GM21529 (cell line): ENCODE measurements around the gene TERB1.

Experiments used
- ATAC-seq: cut with Tn5 transposase; IDR thresholded peaks from one replicate; pipeline ENCODE4 v1.9.1; 2021; ENCODE audit not compliant: unreplicated experiment

The TERB1 gene

GRCh38 chr16:66751053-66751302 lies 50.4 kb downstream of the TERB1 start:
- ATAC-seq: no peak

DNA sequence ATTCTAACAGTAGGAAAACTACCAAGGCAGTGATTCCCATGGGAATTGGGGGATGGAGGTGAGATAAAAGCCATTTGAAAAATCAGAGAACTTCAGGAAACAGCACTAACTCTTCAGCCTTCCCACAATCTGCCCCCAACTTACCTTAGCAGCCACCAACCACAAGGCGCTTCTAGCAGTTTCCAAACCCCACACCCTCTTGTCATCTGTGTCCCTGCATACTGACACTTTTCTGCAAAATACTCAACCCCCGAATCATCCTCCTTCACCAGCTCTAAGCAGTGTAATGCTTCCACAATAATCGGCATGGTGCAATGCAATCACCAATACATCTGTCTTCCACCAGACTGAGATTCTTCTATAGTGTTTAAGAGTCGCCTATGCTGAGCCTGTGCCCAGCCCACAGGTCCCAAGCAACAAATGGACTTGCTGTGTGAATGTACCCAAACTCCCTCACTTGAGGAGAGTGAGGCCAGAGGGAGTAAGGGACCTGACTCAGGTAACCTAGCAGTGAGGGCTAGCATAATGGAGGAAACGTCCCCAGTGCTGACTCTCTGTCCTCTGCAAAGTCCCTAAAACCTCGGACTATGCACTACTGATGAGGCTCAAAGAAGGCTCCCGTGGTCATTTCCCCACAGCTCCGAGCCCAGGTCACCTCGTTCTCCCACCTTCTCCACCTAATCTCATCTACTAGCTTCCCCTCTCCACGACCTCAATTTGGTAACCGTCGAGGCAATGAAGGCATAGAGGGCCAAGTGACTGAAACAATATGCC lies 50.9 kb downstream of the TERB1 start:
- peak; percentile 4 for ATAC-seq

- no peak for ATAC-seq
These were observed 54.7 kb downstream of the TERB1 start for GRCh38 chr16:66746682-66747081.

- ATAC-seq: no peak
These were observed 55.3 kb downstream of the TERB1 start for GRCh38 chr16:66746048-66746447.

DNA sequence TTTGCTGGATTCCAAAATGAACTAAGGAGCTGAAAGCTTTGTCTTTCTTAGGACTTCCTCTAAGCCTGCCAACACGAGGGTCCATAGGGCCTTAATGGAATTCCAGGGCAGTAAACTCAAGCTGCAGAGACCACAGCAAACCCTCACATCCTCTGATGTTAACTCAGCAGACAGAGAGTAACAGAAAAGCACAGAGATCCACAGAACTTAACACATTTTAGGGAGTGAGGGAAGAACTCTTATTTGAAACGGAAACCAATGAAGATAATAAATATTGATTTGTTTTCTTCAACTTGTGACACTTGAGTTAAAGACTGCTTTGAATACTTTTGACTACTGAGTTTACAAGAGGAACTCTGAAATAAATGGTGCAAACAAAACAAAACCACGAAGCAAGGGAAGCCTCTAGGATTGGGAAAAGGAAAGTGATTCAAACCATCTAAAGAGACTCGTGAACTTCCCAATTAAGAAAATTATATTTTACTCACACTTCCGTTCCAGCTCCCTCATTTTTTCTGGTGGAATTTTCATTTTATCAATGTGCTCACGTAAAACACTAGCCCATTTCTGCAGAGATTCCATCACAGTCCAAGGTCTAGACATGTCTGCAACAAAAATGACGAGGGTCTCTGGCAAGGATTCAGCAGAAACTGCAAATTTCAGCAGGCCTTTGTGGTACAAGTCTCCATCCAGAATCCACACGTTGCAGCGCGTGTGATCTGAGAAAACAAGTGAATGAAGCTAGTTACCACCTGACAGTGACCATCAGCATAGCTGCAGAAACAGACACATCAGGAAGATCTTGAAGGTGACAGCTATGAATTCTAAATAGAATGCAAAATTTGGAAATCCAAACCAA lies 59.2 kb downstream of the TERB1 start:
- no peak for ATAC-seq

DNA sequence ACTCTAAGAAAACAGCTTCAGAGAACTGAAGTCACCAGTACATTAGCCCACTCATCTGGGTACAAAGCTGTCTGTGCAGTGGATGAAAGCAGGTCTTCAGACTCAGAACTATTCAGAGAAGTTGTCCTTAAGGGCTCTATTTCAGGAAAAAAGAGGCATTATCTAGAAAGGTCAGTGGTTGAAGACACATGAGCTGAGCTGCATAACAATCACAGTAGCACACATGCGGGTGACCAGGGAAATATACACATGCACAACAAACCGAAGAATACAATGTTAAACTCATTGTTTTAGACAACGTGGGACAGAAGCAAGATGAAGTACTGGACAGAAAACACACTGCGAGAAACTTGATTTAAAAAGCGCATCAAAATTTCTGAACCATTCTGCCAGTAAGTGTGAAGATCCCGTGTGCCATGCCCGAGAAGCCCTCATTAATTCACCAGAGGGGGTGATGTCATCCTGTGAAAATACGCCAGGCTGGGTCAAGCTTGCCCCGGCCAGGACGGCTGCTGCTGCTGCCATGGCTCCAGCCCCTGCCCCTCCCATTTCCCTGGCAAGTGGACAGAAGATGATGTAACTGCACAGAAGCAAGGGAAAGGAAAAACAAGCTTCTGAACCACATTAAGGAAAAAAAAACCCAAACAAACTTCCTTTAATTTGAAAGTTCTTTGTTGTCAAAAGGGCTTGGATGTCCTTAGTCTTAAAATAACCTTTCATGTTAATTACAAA lies 60.0 kb downstream of the TERB1 start:
- ATAC-seq: no peak

GRCh38 chr16:66740533-66740932 lies 60.9 kb downstream of the TERB1 start:
- no peak for ATAC-seq

DNA sequence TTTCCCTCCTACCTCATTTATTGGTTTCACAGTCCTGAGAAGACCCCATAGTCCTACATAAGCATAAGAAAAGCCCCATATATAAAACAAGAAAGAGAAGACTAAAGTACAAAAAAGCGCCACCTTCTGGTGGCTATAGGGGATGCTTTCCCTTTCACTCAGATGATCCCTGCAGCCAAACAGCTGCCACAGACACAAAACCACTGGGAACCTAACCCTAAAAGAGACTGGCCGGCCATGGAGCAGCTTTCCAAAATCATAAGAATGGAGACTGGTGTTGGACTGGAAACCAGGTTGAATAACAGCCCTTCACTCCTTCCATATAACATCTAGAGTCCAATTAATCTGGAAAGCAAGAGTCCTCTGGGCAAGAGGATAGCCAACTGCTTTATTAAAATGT lies 61.4 kb downstream of the TERB1 start:
- ATAC-seq: no peak

DNA sequence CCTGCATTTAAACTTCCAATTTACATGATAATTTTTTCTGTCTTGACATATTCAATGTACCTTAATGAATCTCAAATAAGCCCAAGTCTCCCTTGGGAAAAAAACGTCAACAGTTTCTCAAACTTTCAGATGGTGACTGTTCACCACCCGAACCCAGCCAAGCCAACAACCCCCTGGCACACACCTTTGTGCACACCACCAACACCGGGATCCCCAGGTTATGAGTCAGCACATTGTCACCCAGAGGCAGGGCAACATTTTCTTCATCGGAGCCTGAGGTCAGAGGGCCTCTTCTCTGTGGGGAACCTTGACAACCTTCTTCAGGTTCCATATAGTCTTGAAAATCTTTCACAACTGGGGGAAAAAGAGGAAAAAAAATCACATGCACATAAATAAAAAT lies 65.5 kb downstream of the TERB1 start:
- ATAC-seq: no peak

GRCh38 chr16:66731101-66731500 lies 70.3 kb downstream of the TERB1 start:
- ATAC-seq: no peak

GRCh38 chr16:66728804-66729203 lies 72.6 kb downstream of the TERB1 start:
- no peak for ATAC-seq

DNA sequence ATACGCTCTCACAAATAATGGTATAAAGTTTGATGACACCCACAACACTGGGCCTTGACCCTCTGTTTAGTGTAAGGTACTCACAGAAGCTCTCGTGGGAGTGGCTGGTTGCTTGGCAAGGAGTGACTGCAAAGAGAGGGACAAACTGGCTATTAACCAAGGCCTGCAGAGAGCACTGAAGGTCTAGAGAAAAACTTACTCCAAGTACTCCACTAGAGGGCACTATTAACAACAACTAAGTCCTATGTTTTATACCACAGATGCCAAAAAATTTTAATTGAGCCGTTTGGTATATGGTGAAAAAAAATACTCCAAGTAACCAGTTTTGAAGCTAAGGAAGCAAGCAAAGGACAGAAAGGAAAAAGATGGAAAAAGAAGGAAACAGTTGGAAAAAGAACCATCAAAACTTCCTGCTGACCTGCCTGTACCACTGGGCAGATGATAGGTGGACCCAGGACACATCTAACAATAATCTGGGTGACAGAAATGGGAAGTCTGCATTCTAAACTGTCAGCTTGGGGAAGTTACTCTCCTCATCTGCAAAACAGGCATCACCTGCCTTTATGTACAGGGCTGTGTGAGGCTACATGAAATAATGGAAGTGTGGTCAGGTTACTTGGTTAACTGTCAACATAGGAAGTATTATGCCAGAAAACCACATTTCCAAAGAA lies 73.1 kb downstream of the TERB1 start:
- no peak for ATAC-seq

DNA sequence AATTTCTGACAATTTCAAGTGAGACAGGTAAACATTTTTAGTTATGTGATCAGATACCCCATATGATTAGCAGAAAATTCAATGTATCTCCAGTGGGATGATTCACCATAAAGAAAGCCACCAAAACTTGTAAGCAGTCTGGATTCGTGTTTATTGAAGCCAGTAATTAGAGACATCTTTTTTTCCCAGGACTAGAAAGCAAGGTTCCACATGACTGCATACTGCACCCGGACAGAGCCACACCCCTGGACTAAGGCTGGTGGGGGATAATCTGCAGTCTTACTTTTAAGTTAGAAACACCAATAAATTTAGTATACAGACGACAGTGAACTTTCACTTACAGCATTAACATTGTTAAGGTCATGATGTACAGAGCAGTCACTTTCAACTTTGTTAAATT lies 80.6 kb downstream of the TERB1 start:
- ATAC-seq: no peak

DNA sequence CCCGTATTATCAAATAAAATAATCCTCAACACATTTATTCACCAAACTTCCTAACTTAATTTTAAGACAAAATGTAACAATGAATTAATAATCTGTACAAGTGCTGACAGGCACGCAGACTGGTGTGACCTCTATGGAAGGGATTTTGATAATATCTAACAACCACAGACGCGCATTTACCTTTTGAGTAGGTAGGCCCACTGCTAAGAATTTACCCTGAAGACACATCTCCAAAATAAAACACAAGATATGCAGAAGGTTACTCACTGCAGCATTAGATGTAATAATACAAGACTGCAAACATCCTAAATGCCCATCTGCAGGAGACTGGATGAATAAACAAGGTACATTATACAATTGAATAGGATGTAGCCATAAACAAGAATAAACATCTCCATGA lies 82.1 kb downstream of the TERB1 start:
- no peak for ATAC-seq

GRCh38 chr16:66717776-66718175 lies 83.6 kb downstream of the TERB1 start:
- ATAC-seq: no peak

GRCh38 chr16:66717112-66717675 lies 84.2 kb downstream of the TERB1 start:
- ATAC-seq: no peak

DNA sequence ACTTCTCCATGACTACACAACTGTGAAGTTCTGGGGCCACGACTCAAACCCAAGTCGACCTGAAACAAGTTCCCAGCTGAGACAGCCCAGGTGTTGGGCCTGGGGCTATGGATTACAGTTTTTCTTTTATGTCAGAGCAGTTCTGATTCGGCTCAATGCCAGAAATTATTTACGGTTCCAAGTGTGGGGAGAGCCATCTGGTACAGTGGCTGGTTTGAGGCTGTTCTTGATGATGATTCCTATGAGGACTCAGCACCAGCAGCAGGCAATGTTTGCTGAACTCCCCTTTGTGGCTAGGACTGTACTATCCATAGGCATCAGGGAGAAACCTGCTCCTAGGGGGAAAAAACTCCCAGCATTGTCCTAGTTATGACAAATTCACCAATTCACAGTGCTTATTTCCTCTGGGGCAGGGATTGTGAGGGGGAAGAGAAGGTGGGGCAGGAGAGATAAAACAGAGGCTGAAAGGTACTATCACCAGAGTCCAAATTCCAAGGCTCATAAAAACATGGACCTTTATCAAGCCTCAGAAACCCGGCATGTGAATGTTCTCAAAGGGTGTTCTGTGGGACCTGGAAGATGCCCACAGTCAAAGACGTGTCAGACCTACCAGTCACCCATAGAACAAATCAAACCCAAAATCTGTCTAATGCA lies 86.6 kb downstream of the TERB1 start:
- no peak for ATAC-seq

DNA sequence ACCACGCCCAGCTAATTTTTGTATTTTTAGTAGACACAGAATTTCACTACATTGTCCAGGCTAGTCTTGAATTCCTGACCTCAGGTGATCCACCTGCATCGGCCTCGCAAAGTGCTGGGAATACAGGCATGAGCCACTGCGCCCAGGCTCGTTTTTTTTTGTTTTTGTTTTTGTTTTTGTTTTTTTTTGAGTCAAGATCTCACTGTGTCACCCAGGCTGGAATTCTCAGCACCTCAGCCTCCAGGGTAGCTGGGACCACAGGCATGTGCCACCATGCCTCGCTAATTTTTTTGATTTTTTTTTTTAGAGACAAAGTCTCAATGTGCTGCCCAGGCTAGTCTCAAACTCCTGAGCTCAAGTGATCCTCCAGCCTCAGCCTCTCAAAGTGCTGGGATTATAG lies 87.3 kb downstream of the TERB1 start:
- no peak for ATAC-seq

DNA sequence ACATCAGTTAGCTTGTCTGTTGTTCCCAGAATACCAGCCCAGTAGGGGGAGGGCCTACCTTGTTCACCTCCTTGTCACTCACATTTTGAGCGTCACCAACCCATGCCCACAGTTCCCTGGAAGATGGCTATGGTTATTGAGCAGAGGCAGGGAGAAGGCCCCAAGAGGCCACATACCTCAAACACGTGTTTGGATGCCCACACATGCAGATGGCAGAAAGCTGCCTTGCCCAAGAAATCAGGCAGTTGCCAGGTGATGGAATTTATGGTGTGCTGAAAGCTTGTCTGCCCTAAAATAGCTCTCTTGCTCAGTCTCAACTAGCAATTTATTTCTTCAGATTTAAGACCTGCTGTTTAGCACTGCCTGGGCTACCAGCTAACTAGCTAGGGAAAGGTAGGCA lies 88.3 kb downstream of the TERB1 start:
- ATAC-seq: no peak

GRCh38 chr16:66712512-66712911 lies 88.9 kb downstream of the TERB1 start:
- ATAC-seq: no peak

DNA sequence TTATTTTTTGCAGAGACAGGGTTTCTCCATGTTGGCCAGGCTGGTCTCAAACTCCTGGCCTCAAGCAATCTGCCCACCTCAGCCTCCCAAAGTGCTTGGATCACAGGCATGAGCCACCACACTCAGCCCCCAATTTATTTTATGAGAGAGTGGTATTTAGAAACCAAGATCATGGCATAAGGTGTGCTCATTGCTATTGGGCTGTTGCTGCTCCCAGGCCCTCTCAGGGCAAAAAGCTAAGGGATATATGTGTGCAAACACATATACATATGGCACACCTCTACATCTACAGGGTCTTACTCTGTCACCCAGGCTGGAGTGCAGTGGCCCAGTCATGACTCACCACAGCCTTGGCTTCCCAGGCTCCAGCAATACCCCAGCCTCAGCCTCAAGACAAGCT lies 89.8 kb downstream of the TERB1 start:
- no peak for ATAC-seq
